Liver (tissue), 9 donors: ENCODE measurements around the gene TMEFF1. TPM values are rescaled to one million over a fixed set of nuclear protein-coding genes. Genes with fewer than 3 reads are reported as not detected.

ENCODE experiments used
- DNase-seq: peaks from one replicate; pipeline ENCODE4 v3.0.0-alpha.2; 2017; ENCODE audit warnings: low spot score
- H3K27ac ChIP-seq, 2 donors: one replicate each; pipeline ENCODE4 v1.7.0; 2013; ENCODE audit warnings: inconsistent platforms in 2 of 2, low read length in 2 of 2, control low read depth in 1 of 2, low read depth in 1 of 2, mild to moderate bottlenecking in 1 of 2
- H3K27me3 ChIP-seq, 4 donors: one replicate each; pipeline versions ENCODE4 v1.6.1 to v1.7.0; 2013; ENCODE audit warnings: low read length in 3 of 4, inconsistent platforms in 1 of 4, mild to moderate bottlenecking in 1 of 4, moderate library complexity in 1 of 4; ENCODE audit not compliant: control insufficient read depth in 4 of 4, insufficient read depth in 4 of 4
- H3K36me3 ChIP-seq, 4 donors: one replicate each; pipeline versions ENCODE4 v1.6.1 to v1.7.0; 2013; ENCODE audit warnings: low read length in 3 of 4, mild to moderate bottlenecking in 3 of 4, low read depth in 1 of 4, moderate library complexity in 1 of 4; ENCODE audit not compliant: control insufficient read depth in 4 of 4, insufficient read depth in 3 of 4
- H3K4me1 ChIP-seq, 4 donors: one replicate each; pipeline versions ENCODE4 v1.6.1 to v1.7.0; 2013; ENCODE audit warnings: low read length in 3 of 4, mild to moderate bottlenecking in 3 of 4, moderate library complexity in 1 of 4; ENCODE audit not compliant: control insufficient read depth in 4 of 4, insufficient read depth in 4 of 4
- H3K4me3 ChIP-seq, 3 donors: one replicate each; pipeline versions ENCODE4 v1.6.1 to v1.7.0; 2013; ENCODE audit warnings: low read length in 3 of 3, control low read depth in 1 of 3, low read depth in 1 of 3, mild to moderate bottlenecking in 1 of 3
- H3K9ac ChIP-seq, 2 donors: one replicate each; pipeline ENCODE4 v1.7.0; 2013; ENCODE audit warnings: low read length in 2 of 2, mild to moderate bottlenecking in 2 of 2, moderate library complexity in 2 of 2, control low read depth in 1 of 2, low read depth in 1 of 2
- H3K9me3 ChIP-seq, 4 donors: one replicate each; pipeline versions ENCODE4 v1.6.1 to v1.7.0; 2013; ENCODE audit warnings: low read length in 3 of 4; ENCODE audit not compliant: control insufficient read depth in 4 of 4
- ATF3 ChIP-seq: IDR thresholded peaks from 2 replicates; pipeline ENCODE4 v1.6.1; 2016; ENCODE audit warnings: antibody characterized with exemption
- CTCF ChIP-seq: fragments of 150-350 bp; IDR thresholded peaks from 2 replicates; pipeline ENCODE4 v1.5.1; 2017; ENCODE audit warnings: improper control_type of control experiment, low read depth, low read length; ENCODE audit not compliant: missing input control
- GABPA ChIP-seq, 2 donors: IDR thresholded peaks in 1 of 2; conservative IDR thresholded peaks in 1 of 2; 2 replicates each; pipeline ENCODE4 v1.6.1; 2016; ENCODE audit warnings: antibody characterized with exemption in 2 of 2, mild to moderate bottlenecking in 1 of 2, moderate library complexity in 1 of 2
- HNF4A ChIP-seq, 2 donors: conservative IDR thresholded peaks; 2 replicates each; pipeline ENCODE4 v1.6.1; 2016; ENCODE audit warnings: antibody characterized with exemption in 2 of 2, mild to moderate bottlenecking in 2 of 2
- JUND ChIP-seq, 2 donors: IDR thresholded peaks; 2 replicates each; pipeline ENCODE4 v1.6.1; 2016; ENCODE audit warnings: antibody characterized with exemption in 2 of 2
- NR2F2 ChIP-seq: IDR thresholded peaks from 2 replicates; pipeline ENCODE4 v1.6.1; 2016; ENCODE audit warnings: antibody characterized with exemption
- REST ChIP-seq: IDR thresholded peaks from 2 replicates; pipeline ENCODE4 v1.6.1; 2016; ENCODE audit warnings: antibody characterized with exemption, mild to moderate bottlenecking
- RXRA ChIP-seq, 2 donors: IDR thresholded peaks; 2 replicates each; pipeline ENCODE4 v1.6.1; 2017 to 2018; ENCODE audit warnings: antibody characterized with exemption in 2 of 2, mild to moderate bottlenecking in 1 of 2
- SP1 ChIP-seq: IDR thresholded peaks from 2 replicates; pipeline ENCODE4 v1.6.1; 2018; ENCODE audit warnings: antibody characterized with exemption, mild to moderate bottlenecking
- ZBTB33 ChIP-seq: IDR thresholded peaks from 2 replicates; pipeline ENCODE4 v1.6.1; 2016; ENCODE audit warnings: antibody characterized with exemption
- WGBS: extraction: QIAGEN DNeasy Blood & Tissue Kit; methylation state at CpG from one replicate; pipeline ENCODE4 v1.1.7; 2013; 5-methylcytosine and 5-hydroxymethylcytosine counted together
- polyA plus RNA-seq, 2 donors: library from polyadenylated mRNA; stranded (reverse) in 1 of 2; unstranded in 1 of 2; fragments of 200-250 nt in 1 of 2; fragments of >200 nt in 1 of 2; fragmentation: Nextera tagmentation in 1 of 2; extraction: Ambion mirVana in 1 of 2; gene quantifications; one replicate each; pipeline versions ENCODE4 v1.2.1 to v1.2.3, GENCODE V29; 2013 to 2015
- total RNA-seq, 2 donors: library from RNA; depleted of rRNA; stranded (reverse); fragments of >200 nt; gene quantifications; one replicate each; pipeline ENCODE4 v1.2.3, GENCODE V29; 2014
- donor health status: healthy.
- donor health status: healthy.
- donor health status: healthy.
- donor health status: healthy.
- donor health status: healthy.

Gene TMEFF1
- total and polyA plus RNA-seq, 4 donors: not detected

- Histone ChIP-seq H3K9me3 (no peaks in the 10 kb centered on the region), H3K27ac (no peak overlapping the region), H3K4me3 (no peak overlapping the region), H3K36me3 (no peaks in the 10 kb centered on the region), H3K27me3 (no peaks in the 10 kb centered on the region), H3K4me1 (no peaks in the 10 kb centered on the region), H3K9ac (no peak overlapping the region)
- TF ChIP-seq HNF4A (conservative IDR thresholded peaks at IDR 0.05) (no peak), NR2F2 (no peak), RXRA (IDR thresholded peaks at IDR 0.05) (no peak), CTCF (no peak), JUND (IDR thresholded peaks at IDR 0.05) (no peak), SP1 (no peak), GABPA (IDR thresholded peaks at IDR 0.05 in 1 of 2, conservative IDR thresholded peaks at IDR 0.05 in 1 of 2) (no peak), ZBTB33 (no peak)
- WGBS: 95% methylated on average over 7 of the region's 7 CpGs
- DNase-seq: no peak
Measured at GRCh38 chr9:100581081-100581480, 108.1 kb downstream of the TMEFF1 start.

GRCh38 chr9:100581661-100582060, 108.7 kb downstream of the TMEFF1 start:
- WGBS: 89% methylated on average over 4 of the region's 4 CpGs
- Histone ChIP-seq H3K27me3 (no peaks in the 10 kb centered on the region), H3K9me3 (no peaks in the 10 kb centered on the region), H3K4me3 (no peak overlapping the region), H3K27ac (no peak overlapping the region), H3K9ac (no peak overlapping the region), H3K4me1 (no peaks in the 10 kb centered on the region), H3K36me3 (no peaks in the 10 kb centered on the region)
- TF ChIP-seq GABPA (IDR thresholded peaks at IDR 0.05 in 1 of 2, conservative IDR thresholded peaks at IDR 0.05 in 1 of 2) (no peak), CTCF (no peak), ATF3 (no peak), REST (no peak)
- no peak for DNase-seq
